Hepatocyte (in vitro differentiated cells): ENCODE measurements around the gene SLC1A2.

Source experiments
- CTCF ChIP-seq: fragments of 200-600 bp; sonication (generic); IDR thresholded peaks from 2 replicates; pipeline ENCODE4 v1.5.1; 2016; ENCODE audit warnings: antibody characterized with exemption, mild to moderate bottlenecking; ENCODE audit not compliant: poor library complexity
- EZH2 ChIP-seq: fragments of 200-600 bp; sonication (generic); IDR thresholded peaks from 2 replicates; pipeline ENCODE4 v1.6.1; 2016; ENCODE audit warnings: antibody characterized with exemption, mild to moderate bottlenecking, borderline replicate concordance
- EZH2phosphoT487 ChIP-seq: fragments of 200-600 bp; sonication (generic); IDR thresholded peaks from one replicate; pipeline ENCODE4 v1.6.1; 2018; ENCODE audit warnings: antibody characterized with exemption, mild to moderate bottlenecking, low read depth, moderate library complexity; ENCODE audit not compliant: unreplicated experiment, severe bottlenecking

- no peak for TF ChIP-seq EZH2
- TF ChIP-seq CTCF = no peak
- TF ChIP-seq EZH2phosphoT487 = no peak
Measured at GRCh38 chr11:35330931-35331330, 88.4 kb downstream of the SLC1A2 start.
